ENCODE measurements around the gene CASP10. TPM values are rescaled to one million over a fixed set of nuclear protein-coding genes. Genes with fewer than 3 reads are reported as not detected.
"Not testable (repeated sequence)": the region's sequence is repeated elsewhere in the genome, so short reads cannot be mapped to it uniquely, and the experiment has no call there.

Gene CASP10
- polyA plus RNA-seq, 1 of the 3 experiments (the other 2 are of a cell fraction) = 0.12 TPM

GRCh38 chr2:201164166-201164565 lies 18.8 kb upstream of the CASP10 start:
- WGBS (ENCODE audit: low lambda C conversion rate) = 86% methylated on average over 1 of the region's 1 CpG
- ChIA-PET POLR2A (no interaction called here), CTCF (interaction anchor here (1.6 kb wide), 1 partner anchor 13 kb away, joined by 5 read pairs; no protein-coding TSS in a partner anchor)
- Histone ChIP-seq H4K20me1 (ENCODE audit: insufficient read depth) (no peaks in the 10 kb centered on the region), H3K4me2 (no peak overlapping the region), H2AFZ (ENCODE audit: low read depth) (no peak overlapping the region), H3K9me2 (no peaks in the 10 kb centered on the region), H3K4me3 (ENCODE audit: low read depth in 2 of 2, low read length in 1 of 2) (no peak overlapping the region), H3F3A (replicated peaks; ENCODE audit: insufficient read depth) (peaks cover 5% of the 10 kb centered on the region), H3K79me2 (ENCODE audit: insufficient read depth) (peaks cover 10% of the 10 kb centered on the region; the same call in 1 of the 2 replicates), H3K9ac (no peak overlapping the region), H3K9me3 (no peaks in the 10 kb centered on the region), H3K36me3 (replicated peaks in 1 of 2; ENCODE audit: control insufficient read depth in 1 of 2, insufficient read depth in 2 of 2, low read length in 1 of 2) (peaks cover 26 to 49% of the 10 kb centered on the region in 2 experiments), H3K4me1 (ENCODE audit: control insufficient read depth in 1 of 2, insufficient read depth in 2 of 2, low read depth in 1 of 2, low read length in 1 of 2) (no peaks in the 10 kb centered on the region), H3K27ac (ENCODE audit: low read depth in 2 of 2, low read length in 1 of 2) (no peak overlapping the region), H3K27me3 (ENCODE audit: insufficient read depth) (no peaks in the 10 kb centered on the region)
- TF ChIP-seq NFIC (IDR thresholded peaks at IDR 0.05; ENCODE audit: borderline replicate concordance) = no peak
- no peak for DNase-seq

- no peaks in the 10 kb centered on the region for H4K20me1 ChIP-seq (ENCODE audit: insufficient read depth)
- H3K4me1 ChIP-seq (ENCODE audit: control insufficient read depth in 1 of 2, insufficient read depth in 2 of 2, low read depth in 1 of 2, low read length in 1 of 2) = no peaks in the 10 kb centered on the region
- no peak overlapping the region for H3K4me2 ChIP-seq
- no peak overlapping the region for H3K27ac ChIP-seq (ENCODE audit: low read depth in 2 of 2, low read length in 1 of 2)
- H3K36me3 ChIP-seq (replicated peaks in 1 of 2; ENCODE audit: control insufficient read depth in 1 of 2, insufficient read depth in 2 of 2, low read length in 1 of 2) = peaks cover 16 to 33% of the 10 kb centered on the region in 2 experiments
- no peak overlapping the region for H3K4me3 ChIP-seq (ENCODE audit: low read depth in 2 of 2, low read length in 1 of 2)
- DNase-seq = no peak
- WGBS (ENCODE audit: low lambda C conversion rate) = 100% methylated on average over 3 of the region's 3 CpGs
- no peaks in the 10 kb centered on the region for H3K27me3 ChIP-seq (ENCODE audit: insufficient read depth)
- POLR2A ChIA-PET = no interaction called here
- no peaks in the 10 kb centered on the region for H3K9me2 ChIP-seq
- H3K9me3 ChIP-seq = no peaks in the 10 kb centered on the region
- TF ChIP-seq FOSL2 (IDR thresholded peaks at IDR 0.05; ENCODE audit: borderline replicate concordance, low read depth) (no peak), FOXM1 (IDR thresholded peaks at IDR 0.05; ENCODE audit: low read depth) (no peak), RFX5 (IDR thresholded peaks at IDR 0.05; ENCODE audit: low read length) (no peak), SMC3 (IDR thresholded peaks at IDR 0.05; ENCODE audit: low read depth, low read length) (no peak), NFIC (IDR thresholded peaks at IDR 0.05; ENCODE audit: borderline replicate concordance) (no peak), TEAD4 (IDR thresholded peaks at IDR 0.05; ENCODE audit: borderline replicate concordance, insufficient read depth) (no peak)
- CTCF ChIA-PET = interaction anchor here (0.6 to 1.9 kb wide), 3 partner anchors 9 to 95 kb away, joined by 3 to 10 read pairs (median 3); no protein-coding TSS in a partner anchor
- peaks cover 21% of the 10 kb centered on the region for H3F3A ChIP-seq (replicated peaks; ENCODE audit: insufficient read depth)
- H3K79me2 ChIP-seq (ENCODE audit: insufficient read depth) = no peaks in the 10 kb centered on the region
- no peak overlapping the region for H3K9ac ChIP-seq
- no peak overlapping the region for H2AFZ ChIP-seq (ENCODE audit: low read depth)
These were observed 15.4 kb upstream of the CASP10 start for GRCh38 chr2:201167546-201167945.

- H3K79me2 ChIP-seq (ENCODE audit: insufficient read depth); H3K27me3 ChIP-seq (ENCODE audit: insufficient read depth); H3K4me2 ChIP-seq; H3K9me2 ChIP-seq; H4K20me1 ChIP-seq (ENCODE audit: insufficient read depth); H3K4me1 ChIP-seq (ENCODE audit: control insufficient read depth in 1 of 2, insufficient read depth in 2 of 2, low read depth in 1 of 2, low read length in 1 of 2); DNase-seq; H3K9me3 ChIP-seq; H2AFZ ChIP-seq (ENCODE audit: low read depth); POLR2A ChIA-PET; H3K27ac ChIP-seq (ENCODE audit: low read depth in 2 of 2, low read length in 1 of 2); H3K9ac ChIP-seq; H3K4me3 ChIP-seq (ENCODE audit: low read depth in 2 of 2, low read length in 1 of 2): not testable (repeated sequence)
- Histone ChIP-seq H3K36me3 (replicated peaks in 1 of 2; ENCODE audit: control insufficient read depth in 1 of 2, insufficient read depth in 2 of 2, low read length in 1 of 2) (peaks cover 7 to 23% of the 10 kb centered on the region in 2 experiments), H3F3A (replicated peaks; ENCODE audit: insufficient read depth) (peaks cover 21% of the 10 kb centered on the region)
- WGBS (ENCODE audit: low lambda C conversion rate) = 95% methylated on average over 1 of the region's 1 CpG
- CTCF ChIA-PET = interaction anchor here (1.1 to 4.6 kb wide), 2 partner anchors 9 to 96 kb away, joined by 3 to 23 read pairs; no protein-coding TSS in a partner anchor
These were observed 14.4 kb upstream of the CASP10 start for GRCh38 chr2:201168496-201168895.

All from SK-N-SH (cell line).